Colon (tissue), 2 donors: ENCODE data around the gene RANBP3.

ENCODE experiments used
- FAIRE-seq: peaks from 2 replicates; lab custom pipeline; 2012; peaks lifted over from hg19 to GRCh38; lab: Jason Lieb, UNC
- donor health status: control.
- donor health status: control.

RANBP3 gene

DNA sequence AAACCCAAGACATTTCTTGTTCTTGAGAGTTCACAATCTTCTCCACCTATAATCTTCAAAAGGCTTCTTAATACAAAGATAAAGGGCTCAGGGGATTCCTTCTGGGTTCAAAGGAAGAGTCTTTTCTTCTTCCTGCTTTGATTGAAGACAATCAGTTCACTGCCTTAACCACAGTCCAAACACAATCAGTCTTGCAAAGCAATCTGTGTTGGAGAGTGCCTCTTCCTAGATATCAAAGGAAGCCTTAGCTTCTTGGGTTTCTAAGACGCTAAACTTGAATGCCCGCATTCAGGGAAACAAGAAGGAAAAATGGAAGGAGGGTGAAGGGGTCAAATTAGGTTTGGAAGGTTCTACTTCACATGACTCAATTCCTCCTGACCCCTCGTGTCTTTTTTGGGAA is 27.2 kb downstream of the RANBP3 start:
- FAIRE-seq = no peak

DNA sequence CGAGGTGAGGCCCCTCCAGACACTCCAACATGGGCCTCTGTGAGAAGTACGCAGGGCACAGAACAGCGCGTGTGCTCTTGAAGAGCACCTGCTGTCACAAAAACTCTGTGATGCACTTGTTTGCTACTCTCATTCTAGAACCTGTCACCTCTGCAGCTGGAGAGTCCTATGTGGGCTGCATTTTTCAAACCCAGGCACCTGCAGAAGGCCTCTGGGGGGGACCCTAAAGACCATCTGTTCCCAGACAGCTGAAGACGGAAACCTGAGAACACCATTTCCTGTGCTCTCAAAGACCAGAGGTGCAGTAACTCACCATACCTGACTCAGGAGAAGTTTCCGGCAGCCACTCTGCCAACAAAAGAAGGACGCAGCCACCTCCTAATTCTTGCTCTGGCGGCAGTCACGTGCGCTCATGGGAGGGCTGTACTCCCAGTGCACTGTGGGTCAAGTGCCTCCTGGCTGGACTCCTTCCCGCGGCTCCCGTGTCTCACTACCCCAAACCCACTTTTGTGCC is 28.1 kb downstream of the RANBP3 start:
- FAIRE-seq = no peak

DNA sequence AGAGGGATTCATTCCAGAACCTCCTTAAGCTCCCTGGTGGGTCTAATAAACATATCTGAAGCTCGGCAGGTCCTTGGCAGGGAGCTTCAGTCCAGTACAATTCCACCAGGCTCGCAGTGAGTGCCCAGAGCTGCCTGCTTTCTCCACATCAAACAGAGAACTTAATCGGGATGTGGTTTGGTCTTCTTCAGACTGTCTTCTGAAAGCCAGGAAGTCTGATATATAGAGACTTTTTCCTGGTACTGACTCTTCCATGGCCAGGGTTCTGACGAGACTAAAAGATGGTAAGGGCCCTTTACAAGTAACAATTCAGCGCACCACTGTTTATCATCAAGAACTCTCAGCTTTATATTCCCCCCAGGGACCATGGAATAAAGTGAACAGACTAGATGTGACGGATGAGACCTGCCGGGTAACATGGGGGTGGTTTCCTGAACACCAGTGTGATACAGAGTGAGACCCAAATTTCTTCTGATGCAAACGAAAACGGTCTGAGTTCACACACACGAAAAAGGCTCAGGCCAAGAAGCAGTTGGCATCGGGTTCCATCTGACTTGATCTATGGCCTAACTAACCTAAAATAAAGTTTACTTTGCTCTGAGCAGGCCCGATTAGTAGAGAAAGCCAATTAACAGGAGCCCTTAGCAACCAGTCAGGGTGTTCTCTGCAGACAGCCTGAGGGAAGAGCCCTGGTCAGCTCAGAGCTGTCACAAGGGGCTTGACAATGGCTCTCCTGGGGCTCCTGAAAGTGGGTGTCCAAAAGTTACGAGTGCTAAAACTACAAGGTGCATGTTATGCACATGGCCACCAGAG is 29.0 kb downstream of the RANBP3 start:
- no peak for FAIRE-seq

DNA sequence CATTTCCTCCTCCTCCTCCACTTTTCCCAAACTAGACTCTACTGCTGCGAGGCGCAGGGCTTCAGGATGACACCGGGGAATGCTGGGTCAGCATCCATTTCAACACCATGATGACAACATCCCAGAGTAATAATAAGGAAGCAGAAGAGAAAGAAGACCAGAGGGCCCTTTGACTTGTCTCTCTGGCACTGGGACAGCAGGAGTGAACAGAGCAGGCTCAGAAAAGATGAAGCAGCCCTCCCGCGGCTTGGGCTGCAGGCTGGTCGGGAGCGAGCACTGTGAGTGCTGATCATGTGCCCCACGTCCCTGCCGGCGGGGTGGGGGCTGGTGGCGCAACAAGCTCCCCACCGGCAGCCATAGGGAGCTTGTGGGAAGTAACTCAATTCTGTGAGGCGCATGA is 30.5 kb downstream of the RANBP3 start:
- no peak for FAIRE-seq

DNA sequence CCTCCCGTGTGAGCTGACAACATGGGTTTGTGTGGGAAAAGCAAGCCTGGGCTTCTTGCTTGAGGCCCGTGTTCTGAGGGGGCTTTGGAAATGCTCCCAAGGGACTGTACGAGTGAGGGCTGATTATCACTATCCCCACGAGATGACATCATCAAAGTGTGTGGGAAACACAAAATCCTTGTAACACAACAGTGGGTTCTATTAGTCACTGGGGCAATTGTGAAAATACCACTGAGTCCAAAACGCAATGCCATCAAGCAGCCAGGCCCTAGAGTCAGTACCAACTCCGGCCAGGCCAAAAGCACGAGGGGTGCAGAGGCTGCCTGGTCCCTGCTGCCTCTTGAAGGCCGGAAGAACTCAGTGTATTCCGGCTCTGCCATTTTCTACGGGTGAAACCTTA is 34.3 kb downstream of the RANBP3 start:
- FAIRE-seq = no peak

DNA sequence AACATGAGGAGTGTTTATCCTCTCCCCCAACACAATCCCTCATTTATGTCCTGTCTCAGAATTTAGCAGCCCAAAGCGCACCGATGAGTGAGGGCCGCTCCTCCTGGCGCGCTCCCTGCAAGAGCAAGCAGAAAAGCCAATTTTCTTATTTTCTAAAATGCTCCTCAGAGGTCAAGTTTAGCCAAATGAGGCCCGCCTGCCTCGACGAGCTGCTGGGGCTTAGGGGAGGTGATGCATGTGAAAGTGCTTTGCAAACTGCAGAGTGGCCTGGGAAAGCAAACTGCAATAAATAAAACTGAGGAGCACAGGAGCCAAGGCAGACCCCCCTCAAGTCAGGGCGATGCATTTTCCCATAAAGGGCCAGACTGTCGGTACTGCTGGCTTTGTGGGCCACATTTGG is 34.9 kb downstream of the RANBP3 start:
- no peak for FAIRE-seq

DNA sequence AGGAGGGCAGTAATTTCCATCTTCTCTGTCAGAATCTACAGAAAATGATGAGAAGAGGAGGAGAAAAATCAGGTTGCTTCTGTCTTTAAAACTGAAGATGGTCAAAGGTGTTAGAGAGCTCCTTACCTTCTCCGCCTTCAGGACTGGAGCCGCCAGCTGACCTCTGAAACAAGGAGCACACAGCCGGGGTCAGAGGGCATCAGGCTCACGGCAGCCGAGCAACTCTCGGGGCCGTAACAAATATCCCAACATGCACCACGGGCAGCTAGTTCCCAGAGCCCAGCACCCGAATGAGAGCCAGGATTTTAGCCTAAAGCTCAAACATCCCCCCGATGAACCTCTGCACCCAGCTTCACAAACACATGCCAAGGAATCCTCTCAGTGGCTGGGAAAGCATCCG is 36.3 kb downstream of the RANBP3 start:
- no peak for FAIRE-seq

DNA sequence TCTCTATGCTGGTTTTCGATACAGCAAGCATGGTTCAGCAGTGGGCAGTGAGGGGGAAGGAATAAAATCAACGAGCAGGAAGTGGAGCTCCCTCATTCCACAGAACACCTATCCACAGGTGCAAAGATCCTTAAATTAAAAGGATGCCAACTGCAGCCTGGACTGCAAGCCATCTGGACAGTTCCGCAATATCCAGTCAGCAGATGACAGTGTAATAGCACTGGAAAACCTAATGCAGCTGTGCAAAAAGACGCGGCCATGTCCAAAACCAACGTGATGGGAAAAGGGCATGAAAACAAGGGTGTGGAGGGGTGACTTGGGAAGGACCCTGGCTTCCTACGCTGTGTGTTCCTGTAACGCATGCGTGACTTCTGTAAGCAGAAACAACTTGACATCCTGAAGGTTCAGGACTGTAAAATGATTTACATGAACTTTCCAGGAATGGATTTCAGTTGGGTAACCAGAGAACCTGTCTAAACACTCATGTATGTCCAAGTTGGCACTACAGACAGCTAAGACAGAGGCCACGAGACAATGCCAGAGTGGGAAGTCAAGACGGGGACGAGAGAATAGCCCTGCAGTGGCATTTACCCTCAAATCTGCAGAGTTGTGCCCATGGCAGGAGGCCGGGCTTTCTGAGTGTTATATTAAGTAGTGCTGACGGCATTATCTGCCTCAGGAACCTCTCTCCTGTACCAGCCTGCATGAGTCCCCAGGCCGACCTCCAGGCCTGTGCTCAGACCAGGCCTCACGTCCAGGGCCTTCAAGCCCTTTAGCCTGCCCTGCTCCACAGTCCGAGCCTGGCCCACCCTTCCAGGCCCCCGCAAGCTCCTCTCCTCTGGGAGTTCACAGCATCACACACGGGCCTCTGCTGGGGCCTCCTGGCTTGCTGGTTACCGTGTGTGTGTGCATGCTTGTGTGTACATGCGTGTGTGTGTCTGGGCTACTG is 37.4 kb downstream of the RANBP3 start:
- no peak for FAIRE-seq

DNA sequence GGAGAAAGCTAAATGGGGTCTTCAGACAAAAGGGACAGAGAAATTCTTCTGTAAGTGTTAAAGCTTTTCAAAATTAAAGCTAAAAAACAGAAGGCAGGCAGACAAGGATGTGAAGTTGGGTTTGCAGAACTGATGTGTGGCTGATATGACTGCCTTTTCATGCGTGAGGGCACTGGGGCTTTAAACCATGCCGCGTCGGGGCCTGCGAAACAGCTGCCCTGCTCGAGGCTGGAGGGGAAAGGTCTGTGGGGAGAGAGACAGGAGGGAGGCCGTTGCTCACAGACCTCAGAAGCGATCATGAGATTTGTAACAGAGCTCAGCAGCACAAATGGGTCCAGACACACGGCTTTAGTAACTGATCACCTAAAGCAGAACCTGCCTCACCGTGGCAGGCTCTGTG is 40.4 kb downstream of the RANBP3 start:
- no peak for FAIRE-seq

DNA sequence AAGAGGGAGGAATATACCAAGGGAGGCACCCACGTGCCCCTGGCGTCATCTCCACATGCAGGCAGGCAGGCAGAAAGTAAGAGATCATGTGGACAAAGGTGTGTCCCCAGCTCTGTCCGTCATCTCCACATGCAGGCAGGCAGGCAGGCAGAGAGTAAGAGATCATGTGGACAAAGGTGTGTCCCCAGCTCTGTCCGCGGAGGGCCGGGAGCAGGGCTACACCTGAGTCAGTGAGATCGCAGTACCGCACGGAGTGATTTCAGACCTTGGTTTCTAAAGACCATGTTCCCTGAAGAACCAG is 41.7 kb downstream of the RANBP3 start:
- no peak for FAIRE-seq

DNA sequence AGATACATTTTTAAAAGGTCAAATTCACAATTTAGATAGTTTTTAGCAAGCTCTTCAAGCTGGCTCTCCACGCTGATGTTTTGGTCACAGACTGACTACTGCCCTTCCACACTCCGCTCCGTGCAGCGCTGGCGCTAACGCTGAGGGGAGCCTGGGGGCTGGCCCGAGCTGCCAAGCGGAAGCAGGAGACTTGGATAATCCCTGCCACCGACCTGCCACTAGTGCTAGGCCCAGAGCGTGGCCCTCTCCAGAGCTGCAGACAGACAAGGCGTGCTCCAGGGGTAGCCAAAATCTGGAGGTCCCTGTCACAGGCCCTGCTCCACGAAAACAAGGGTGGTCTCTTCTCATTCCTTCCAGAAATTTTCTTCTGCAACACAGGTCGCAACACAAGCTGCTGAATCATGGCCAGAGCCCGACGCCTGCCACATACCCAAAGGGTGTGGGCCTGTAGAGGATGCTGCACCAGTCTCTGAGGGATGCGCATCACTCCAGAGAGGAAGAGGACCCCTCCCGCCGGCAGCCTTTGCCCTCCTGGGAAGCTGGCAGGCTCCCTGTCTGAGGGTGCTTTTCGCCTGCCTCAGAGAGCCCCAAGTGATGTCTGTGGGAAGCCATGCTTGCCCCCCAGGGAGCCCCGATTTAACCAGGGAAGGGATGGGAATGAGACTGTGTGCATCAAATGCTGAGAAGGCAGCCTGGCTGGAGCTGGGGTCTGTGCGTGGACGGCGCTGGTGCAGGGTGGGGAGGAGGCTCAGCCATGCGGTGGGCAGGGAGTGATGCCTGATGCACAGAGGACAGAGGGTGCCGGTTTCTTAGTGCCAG is 42.3 kb downstream of the RANBP3 start:
- no peak for FAIRE-seq

DNA sequence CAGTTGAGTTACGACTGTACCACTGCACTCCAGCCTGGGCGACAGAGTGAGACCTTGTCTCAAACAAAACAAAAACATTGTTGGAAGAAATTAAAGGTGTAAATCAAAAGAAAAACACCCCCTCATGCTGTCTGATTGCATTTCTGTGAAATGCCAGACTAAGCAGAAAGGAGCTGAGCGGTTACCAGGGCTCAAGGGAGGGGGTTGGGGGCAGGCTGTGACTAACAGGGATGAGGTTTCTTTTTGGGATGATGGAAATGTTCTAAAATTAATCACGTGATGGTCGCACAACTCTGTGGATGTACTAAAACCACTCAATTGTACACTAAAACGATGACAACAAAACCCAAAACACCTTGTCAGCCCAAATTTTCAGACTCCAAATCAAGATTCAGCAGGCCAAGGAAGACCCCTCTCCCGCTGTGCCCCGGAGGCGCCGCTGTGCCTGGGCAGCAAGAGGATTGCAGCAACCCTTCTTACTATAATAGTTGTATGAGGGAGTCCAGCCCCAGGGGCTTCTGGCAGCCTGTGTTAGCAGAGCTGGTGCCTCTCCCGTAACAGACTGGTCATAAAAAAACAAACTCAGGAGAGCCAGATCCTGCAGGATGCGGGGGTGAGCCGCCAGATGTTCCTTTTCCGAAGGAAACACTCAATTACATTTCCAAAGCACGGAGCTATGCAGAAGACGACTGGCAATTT is 43.0 kb downstream of the RANBP3 start:
- no peak for FAIRE-seq

DNA sequence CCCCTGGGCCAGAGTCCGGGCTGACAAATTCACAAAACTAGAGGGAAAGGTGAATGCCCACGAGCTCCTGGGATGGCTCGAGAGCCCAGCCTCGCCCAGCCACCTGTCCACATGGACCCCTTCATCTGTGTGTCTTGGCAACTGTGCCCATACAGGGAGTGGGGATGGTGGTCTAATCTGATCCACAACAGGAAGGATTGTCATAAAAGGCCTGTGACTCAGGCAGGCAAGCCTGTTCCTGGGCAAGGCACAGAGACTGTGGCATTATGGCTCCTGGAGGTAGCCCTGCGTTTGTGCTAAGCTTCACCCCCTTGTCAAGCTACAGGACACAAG is 43.9 kb downstream of the RANBP3 start:
- FAIRE-seq = no peak

DNA sequence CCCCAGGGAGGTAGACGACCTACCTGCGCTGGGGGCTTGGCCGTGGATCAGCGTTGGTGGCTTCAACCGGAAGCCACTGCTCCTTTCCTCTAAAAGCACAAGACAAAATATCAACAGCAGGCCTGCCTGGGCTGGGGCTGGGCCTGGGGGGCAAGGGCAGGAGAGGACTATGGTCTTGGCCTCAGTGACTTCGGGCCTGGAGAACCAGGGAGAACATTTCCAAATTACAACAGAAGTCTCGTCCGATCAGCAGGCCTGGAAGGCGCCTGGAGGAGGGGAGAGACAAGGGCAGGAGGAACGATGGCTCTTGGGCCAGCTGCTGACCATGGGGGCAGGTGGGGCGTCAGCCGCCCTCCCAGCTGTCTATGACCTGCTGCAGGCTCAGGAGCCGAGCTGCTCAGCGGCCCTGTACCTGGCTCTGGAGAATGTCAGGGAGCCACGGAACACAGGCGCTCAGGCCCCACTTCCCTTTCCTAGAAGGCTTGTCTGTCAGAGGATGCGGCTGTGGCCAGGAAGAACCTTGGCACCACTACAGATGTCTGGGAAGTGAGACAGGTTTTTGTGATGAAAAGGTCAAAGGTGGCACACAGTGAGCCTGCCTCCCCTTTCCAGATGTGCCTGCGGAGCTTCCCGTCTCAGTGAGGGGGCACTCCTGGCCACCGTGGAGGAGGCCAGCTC is 44.4 kb downstream of the RANBP3 start:
- FAIRE-seq = no peak

DNA sequence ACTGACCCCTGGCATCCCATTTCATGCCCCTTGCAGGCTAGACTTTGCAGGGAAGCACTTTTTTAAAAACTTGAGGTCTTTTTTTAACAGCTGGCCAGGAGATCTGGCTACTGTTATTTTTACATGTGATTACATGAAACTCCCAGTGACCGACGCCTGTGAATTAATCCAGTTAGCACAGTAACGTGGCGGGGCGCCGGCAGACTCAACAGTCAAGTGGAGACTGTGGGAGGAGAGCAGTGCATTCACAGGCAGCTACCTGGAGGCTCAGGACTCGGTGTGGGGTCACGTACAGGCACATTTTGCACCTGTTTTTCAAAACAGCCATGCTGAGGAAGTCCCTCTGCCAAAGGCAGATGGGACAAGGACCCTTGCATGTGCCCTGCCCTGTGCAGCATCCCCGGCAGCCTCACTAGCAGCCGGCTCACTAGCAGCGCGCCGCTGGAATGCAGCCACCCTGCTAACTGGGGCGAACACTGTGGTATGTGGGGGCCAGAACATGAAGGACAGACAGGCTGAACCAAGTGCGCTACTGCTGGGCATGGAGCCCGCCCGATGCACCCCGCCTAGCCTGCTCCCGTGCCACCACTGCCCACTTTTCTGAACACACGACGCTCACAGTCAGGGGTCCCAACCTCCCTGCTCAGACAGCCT is 45.2 kb downstream of the RANBP3 start:
- no peak for FAIRE-seq

DNA sequence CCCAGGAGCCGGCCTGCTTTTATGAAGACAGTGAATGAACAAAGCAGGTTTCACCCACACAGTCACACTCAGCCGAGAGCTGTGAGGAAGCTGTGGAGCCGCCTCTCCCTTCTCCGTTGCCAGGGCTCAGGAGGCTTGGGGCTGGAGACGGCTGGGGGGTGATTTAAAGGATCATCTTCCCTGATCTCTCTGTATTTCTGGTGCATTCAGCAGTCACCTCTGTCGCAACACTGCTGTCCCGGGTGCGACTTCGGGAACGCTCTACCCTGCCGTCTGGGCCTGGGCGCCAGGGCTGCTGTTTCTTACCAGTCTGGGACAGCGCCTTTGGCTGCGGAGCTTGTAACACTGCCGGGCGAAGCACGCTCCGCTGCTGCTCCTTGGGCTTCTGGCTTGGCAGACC is 45.8 kb downstream of the RANBP3 start:
- no peak for FAIRE-seq

DNA sequence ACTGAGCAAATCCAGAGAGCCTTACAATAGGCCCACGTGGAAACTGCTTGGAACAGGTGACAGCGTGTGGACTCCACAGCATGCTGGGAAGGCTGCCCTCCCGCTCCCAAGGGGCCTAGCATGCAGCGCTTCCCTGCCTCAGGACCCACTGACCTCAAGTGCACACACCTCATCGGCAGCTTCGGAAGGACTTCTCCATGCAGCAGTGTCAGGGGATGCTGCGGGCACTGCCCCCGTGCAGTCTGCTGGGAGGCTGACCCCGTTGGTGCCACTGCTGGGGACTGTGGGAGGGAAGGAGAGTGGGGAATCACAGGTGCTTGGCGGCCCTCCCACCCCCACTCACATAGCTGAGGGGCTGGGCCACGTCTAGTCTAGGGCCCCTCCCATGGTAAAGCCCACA is 46.7 kb downstream of the RANBP3 start:
- no peak for FAIRE-seq

DNA sequence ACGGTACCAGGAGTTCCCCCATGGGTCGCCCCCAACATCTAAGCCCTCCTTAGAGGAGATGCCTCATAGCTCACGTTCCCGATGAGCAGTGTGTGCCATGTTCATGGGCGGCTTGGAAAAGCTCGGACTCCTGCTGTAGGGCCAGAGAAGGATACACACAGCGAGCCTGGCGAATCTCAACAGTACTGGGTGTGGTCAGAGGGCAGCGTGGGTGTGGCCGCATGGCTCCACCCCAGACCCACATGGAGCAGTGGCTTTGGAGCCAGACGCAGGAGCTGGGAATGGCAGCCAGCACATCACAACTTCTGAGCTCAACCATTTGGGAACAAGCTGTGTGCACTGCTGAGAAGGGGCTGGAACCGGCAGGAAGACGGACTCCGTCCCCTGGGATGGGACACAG is 48.3 kb downstream of the RANBP3 start:
- FAIRE-seq = no peak

DNA sequence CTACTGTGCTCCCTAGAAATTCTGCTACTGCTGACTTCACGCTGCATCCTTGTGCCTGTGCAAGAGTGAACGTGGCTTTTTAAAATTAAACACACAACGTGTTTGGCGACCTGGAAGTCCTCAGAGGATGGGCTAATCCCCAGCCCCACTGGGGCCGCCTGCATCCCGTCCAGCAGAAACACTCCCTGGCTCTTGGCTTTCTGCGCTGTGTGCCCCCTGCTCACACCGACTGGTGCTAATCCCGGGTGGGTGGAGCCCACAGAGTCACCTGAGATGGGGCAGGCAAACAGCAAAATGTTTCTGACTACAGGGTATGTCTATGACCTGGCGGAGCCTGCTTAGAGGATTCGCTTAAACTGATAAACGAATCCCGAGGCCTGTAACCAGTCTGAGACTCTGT is 48.8 kb downstream of the RANBP3 start:
- FAIRE-seq = no peak

DNA sequence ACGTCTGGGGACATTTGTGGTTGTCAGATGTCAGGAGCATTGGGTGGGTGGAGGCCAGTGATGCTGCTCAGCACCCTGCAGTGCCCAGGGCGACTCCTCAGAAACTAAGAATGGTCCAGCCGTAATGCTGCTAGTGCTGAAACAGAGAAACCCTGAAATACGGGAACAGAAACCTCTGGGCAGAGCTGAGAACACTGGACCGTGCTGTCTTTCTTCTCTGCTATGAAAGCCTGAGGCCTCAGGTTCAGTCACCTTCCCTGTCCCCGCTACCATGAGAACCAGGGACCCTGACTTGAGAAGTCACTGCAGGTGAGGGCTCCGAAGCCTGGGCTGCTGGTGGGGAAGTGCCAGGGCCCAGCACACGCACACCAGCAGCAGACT is 50.5 kb downstream of the RANBP3 start:
- FAIRE-seq = no peak
